ENCODE data around the gene SHPK.

SHPK gene

GRCh38 chr17:3635474-3636153 is 436 bp downstream of the SHPK start:
- no peak for DNase-seq (ENCODE audit: low read depth in 1 of 2, low spot score in 1 of 2)

GRCh38 chr17:3632287-3632686 is 3.8 kb downstream of the SHPK start:
- DNase-seq (ENCODE audit: low read depth in 1 of 2, low spot score in 1 of 2) = no peak

GRCh38 chr17:3630781-3631180 is 5.3 kb downstream of the SHPK start:
- no peak for DNase-seq (ENCODE audit: low read depth in 1 of 2, low spot score in 1 of 2)

GRCh38 chr17:3627769-3628167 is 8.3 kb downstream of the SHPK start:
- DNase-seq (ENCODE audit: low read depth in 1 of 2, low spot score in 1 of 2) = no peak

GRCh38 chr17:3626831-3627768 is 8.9 kb downstream of the SHPK start:
- no peak for DNase-seq (ENCODE audit: low read depth in 1 of 2, low spot score in 1 of 2)

- DNase-seq (ENCODE audit: low read depth in 1 of 2, low spot score in 1 of 2) = no peak
Measured at GRCh38 chr17:3622977-3623594, 13.0 kb downstream of the SHPK start.

GRCh38 chr17:3621146-3621720 is 14.8 kb downstream of the SHPK start:
- no peak for DNase-seq (ENCODE audit: low read depth in 1 of 2, low spot score in 1 of 2)

- no peak for DNase-seq (ENCODE audit: low read depth in 1 of 2, low spot score in 1 of 2)
Measured at GRCh38 chr17:3615160-3615870, 20.7 kb downstream of the SHPK start.

GRCh38 chr17:3613124-3613523 is 22.9 kb downstream of the SHPK start:
- no peak for DNase-seq (ENCODE audit: low read depth in 1 of 2, low spot score in 1 of 2)

- no peak for DNase-seq (ENCODE audit: low read depth in 1 of 2, low spot score in 1 of 2)
Measured at GRCh38 chr17:3610523-3610922, 25.5 kb downstream of the SHPK start.

- DNase-seq (ENCODE audit: low read depth in 1 of 2, low spot score in 1 of 2) = no peak
Measured at GRCh38 chr17:3609689-3610088, 26.4 kb downstream of the SHPK start.

GRCh38 chr17:3603870-3604259 is 32.2 kb downstream of the SHPK start:
- no peak for DNase-seq (ENCODE audit: low read depth in 1 of 2, low spot score in 1 of 2)

- no peak for DNase-seq (ENCODE audit: low read depth in 1 of 2, low spot score in 1 of 2)
Measured at GRCh38 chr17:3603119-3603869, 32.8 kb downstream of the SHPK start.

- DNase-seq (ENCODE audit: low read depth in 1 of 2, low spot score in 1 of 2) = no peak
Measured at GRCh38 chr17:3602499-3602898, 33.6 kb downstream of the SHPK start.

GRCh38 chr17:3600529-3601205 is 35.4 kb downstream of the SHPK start:
- no peak for DNase-seq (ENCODE audit: low read depth in 1 of 2, low spot score in 1 of 2)

GRCh38 chr17:3598078-3598477 is 38.0 kb downstream of the SHPK start:
- no peak for DNase-seq (ENCODE audit: low read depth in 1 of 2, low spot score in 1 of 2)

- DNase-seq (ENCODE audit: low read depth in 1 of 2, low spot score in 1 of 2) = no peak
Measured at GRCh38 chr17:3596804-3597464, 39.1 kb downstream of the SHPK start.

GRCh38 chr17:3594976-3595375 is 41.1 kb downstream of the SHPK start:
- no peak for DNase-seq (ENCODE audit: low read depth in 1 of 2, low spot score in 1 of 2)
